GM18951 (cell line): ENCODE measurements around the gene NFXL1.

ENCODE experiments used
- POLR2A ChIP-seq: IDR thresholded peaks from 4 replicates; pipeline ENCODE4 v1.6.1; 2011; ENCODE audit warnings: mild to moderate bottlenecking; ENCODE audit not compliant: insufficient read length, insufficient read depth; ENCODE audit errors: extremely low read depth
- in situ Hi-C: fragments of 300-500 bp; cut with MboI; formaldehyde crosslinking; loops from one replicate; pipeline ENCODE4 v1.12.0; 2022; ENCODE audit warnings: low sequenced_read_pairs, mixed read lengths, inconsistent platforms; ENCODE audit not compliant: unreplicated experiment

The NFXL1 gene

GRCh38 chr4:47831026-47831679, 83.2 kb downstream of the NFXL1 start:
- in situ Hi-C loops, result loop anchor here (10.0 kb wide), 1 partner anchor 126 kb away; no protein-coding TSS in a partner anchor
- no peak for TF ChIP-seq POLR2A

GRCh38 chr4:47830265-47831025, 83.9 kb downstream of the NFXL1 start:
- in situ Hi-C loops, result loop anchor here (10.0 kb wide), 1 partner anchor 126 kb away; no protein-coding TSS in a partner anchor
- no peak for TF ChIP-seq POLR2A

DNA sequence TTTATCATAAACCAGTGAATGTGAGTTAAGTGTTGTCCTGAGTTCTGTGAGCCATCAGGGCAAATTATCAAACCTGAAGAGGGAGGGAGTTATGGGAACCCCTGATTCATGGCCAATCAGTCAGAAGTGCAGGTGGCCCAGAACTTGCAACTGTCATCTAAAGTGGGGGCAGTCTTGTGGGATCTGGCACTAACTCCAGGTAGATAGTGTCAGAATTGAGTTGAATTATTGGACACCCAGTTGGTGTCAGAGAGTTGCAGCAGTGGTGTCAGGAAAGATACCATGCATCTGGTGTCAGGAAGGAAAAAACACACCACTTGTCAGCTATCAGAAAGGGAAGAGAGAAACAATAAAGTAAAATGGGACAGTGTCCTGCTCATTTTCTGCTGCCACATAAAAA, 84.9 kb downstream of the NFXL1 start:
- TF ChIP-seq POLR2A, result no peak
- in situ Hi-C loops, result no loop called here

DNA sequence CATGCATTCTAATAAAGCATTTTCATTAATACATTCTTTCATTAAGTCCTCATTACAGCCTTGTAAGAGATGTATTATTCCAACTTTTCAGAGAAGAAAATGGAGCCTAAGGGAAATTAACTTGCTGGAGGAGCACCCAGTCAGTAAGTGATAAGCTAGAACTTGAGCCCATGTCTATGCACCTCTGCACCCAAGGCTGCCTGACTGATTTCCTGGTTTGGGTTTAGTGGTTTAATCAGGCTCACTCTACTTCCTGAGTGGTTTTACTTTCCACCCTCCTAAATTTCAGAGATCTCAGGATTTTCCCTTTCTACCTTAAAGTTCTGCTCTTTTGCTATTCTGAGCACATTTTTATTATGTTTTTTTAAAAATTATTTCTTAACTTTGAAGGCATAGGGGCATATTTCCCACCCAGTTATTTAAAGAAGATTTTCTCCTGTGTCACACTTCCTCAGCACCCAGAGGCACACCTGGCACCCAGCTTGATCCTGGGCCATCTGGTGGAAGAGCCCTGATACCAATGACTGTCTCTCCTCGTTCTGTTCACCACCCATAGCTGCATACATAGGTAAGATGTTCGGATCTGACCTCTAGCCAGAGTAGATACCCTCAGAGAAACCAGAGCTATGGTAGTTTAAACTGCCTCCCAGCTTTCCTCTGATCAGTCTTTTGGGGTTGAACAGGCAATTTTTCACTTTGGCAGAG, 86.9 kb downstream of the NFXL1 start:
- in situ Hi-C loops, result no loop called here
- no peak for TF ChIP-seq POLR2A

DNA sequence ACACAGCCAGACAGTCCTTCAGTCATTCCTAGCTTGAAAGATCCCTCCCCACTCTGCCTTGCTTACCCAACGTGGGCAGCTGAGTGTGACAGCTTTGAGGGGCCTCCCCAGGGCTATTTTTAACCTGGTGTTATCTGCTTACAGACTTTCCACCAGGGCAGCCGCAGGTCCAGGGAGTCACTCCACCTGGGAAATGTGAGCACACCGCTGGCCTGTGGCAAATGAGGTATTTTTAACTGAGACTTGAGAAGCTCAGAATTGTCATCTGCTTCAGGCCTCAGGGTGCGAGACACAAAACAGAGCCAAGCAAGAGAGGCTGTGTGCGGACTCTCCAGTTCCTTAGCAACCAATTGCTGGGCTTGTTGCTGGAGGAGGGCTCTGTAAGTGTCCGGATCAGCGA, 89.5 kb downstream of the NFXL1 start:
- no peak for TF ChIP-seq POLR2A
- in situ Hi-C loops, result no loop called here

GRCh38 chr4:47819178-47819577, 95.2 kb downstream of the NFXL1 start:
- in situ Hi-C loops, result no loop called here
- no peak for TF ChIP-seq POLR2A

GRCh38 chr4:47817275-47817674, 97.1 kb downstream of the NFXL1 start:
- TF ChIP-seq POLR2A, result no peak
- in situ Hi-C loops, result no loop called here

GRCh38 chr4:47816748-47817147, 97.6 kb downstream of the NFXL1 start:
- no peak for TF ChIP-seq POLR2A
- in situ Hi-C loops, result no loop called here

DNA sequence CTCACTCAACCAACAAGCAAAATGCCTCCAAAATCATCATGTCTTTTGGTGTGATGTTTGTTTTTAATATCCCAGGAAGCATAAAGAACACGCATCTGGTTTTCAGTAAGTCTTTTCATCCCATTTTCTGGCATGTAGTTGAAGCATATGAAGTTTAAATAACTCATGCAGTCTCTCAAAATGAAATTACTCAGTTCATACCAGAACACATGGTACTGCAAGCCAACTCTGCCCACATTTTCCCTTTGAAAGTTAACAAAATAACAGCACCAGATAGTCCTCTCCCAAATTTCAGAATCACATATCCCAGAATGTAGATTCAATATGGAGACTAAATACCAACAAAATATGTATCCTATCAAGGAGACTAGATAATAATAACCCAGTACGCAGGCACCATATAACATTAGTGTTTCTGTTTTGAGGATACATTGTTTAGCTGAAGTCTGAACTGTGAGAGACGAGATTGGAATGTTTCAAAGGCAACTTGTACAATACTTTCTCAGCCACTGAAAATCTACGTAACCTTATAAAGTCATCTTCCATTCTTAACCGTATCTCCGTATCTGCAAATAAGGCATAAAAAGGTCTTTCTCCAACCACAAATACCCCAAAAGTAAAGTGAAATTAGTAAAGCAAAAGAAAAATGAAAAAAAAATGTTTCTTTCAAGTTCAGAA, 99.6 kb downstream of the NFXL1 start:
- no peak for TF ChIP-seq POLR2A
- in situ Hi-C loops, result no loop called here

DNA sequence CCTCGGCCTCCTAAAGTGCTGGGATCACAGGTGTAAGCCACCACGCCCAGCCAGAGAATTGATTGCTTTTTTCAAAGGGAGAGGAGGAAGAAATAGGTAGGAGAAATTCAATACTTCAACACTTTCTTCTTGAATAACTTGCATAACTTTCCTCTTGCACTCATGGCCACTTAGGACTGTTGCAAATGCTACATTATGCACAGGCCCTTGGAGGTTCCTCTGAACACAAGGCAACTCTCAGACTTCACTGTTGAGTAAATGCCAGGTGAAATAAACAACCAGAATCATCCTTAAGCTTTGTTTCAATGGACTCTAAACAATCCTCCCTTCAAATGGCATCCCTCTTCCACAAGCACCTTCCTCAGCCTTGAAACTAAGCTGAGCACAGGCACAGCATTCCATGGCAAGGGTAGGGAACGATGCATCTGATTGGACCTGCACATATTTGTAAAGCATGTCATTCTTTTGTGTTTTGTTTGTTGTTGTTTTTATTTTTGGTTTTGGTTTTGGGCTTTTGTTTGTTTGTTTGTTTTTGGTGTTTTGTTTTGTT, 104.7 kb downstream of the NFXL1 start:
- in situ Hi-C loops, result no loop called here
- TF ChIP-seq POLR2A, result no peak

DNA sequence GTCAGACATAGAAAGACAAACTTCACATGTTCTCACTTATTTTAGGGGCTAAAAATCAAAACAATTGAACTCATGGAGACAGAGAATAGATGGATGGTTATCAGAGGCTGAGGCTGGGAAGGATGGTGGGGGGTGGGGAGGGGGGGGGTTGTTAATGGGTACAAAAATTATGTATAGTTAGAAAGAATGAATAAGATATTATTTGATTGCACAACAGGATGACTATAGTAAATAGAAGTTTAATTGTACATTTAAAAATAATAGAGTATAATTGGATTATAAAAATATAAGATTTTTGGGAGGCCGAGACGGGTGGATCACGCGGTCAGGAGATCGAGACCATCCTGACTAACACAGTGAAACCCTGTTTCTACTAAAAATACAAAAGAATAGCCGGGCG, 109.8 kb downstream of the NFXL1 start:
- in situ Hi-C loops, result no loop called here
- no peak for TF ChIP-seq POLR2A

DNA sequence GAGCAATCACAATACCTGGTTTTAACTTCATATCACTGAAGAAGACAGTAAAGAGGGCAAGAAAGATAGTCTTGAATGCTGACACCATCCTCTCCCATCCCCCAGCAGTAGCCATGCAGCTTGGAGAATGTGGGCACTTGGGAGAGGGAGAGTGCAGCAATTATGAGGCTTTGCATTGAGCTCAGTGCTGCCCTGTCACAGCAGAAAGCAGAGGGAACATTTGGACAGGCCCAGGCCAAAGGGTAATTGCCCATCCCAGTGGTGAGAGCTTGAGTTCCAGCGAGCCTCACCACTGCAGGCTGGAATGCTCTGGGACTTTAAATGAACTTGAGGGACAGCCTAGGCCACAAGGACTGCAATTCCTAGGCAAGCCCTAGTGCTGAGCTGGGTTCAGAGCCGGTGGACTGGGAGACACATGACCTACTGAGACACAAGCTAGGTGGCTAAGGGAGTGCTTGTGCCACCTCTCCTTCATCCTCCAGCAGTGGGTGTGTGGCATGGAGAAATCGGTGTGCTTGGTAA, 112.8 kb downstream of the NFXL1 start:
- in situ Hi-C loops, result no loop called here
- no peak for TF ChIP-seq POLR2A

GRCh38 chr4:47798165-47798564, 116.2 kb downstream of the NFXL1 start:
- no peak for TF ChIP-seq POLR2A
- in situ Hi-C loops, result no loop called here
